Hypothalamus (tissue), 51 donors: ENCODE data around the gene SLC17A5.
"Not testable (repeated sequence)": the region's sequence is repeated elsewhere in the genome, so short reads cannot be mapped to it uniquely, and the experiment has no call there.

Experiments
- DNase-seq, 51 donors: peaks; one replicate each; lab custom pipeline; 2025; lab: John Stamatoyannopoulos, UW

SLC17A5 gene

GRCh38 chr6:73623480-73623879 is 30.3 kb downstream of the SLC17A5 start:
- not testable (repeated sequence) for DNase-seq

DNA sequence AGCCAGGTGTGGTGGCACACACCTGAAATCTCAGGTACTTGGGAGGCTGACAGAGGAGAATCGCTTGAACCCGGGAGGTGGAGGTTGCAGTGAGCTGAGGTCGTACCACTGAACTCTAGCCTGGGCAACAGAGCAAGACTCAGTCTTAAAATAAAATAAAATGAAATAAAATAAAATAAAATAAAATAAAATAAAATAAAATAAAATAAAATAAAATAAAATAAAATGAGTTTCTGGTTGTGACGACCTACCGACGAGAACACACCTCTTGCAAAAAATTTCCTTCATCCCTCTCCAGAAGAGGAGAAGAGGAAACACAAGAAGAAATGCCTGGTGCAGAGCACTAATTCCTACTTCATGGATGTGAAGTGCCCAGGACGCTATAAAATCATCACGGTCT is 35.7 kb downstream of the SLC17A5 start:
- not testable (repeated sequence) for DNase-seq

DNA sequence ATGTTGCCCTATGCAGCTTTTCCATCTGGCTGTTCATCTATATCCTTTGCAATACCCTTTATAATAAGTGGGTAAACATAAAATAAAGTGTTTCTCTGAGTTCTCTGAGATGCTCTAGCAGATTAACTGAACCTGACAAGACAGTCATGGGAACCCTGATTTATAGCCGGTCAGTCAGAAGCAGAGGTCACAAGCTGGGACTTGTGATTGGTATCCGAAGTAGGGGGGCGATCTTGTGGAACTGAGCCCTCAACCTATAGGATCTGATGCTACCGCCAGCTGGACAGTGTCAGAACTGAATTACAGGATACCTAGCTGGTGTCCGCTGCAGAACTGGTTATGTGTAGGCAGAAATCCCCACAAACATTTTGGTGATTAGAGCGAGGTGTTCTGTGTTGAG is 39.0 kb downstream of the SLC17A5 start:
- no peak for DNase-seq

DNA sequence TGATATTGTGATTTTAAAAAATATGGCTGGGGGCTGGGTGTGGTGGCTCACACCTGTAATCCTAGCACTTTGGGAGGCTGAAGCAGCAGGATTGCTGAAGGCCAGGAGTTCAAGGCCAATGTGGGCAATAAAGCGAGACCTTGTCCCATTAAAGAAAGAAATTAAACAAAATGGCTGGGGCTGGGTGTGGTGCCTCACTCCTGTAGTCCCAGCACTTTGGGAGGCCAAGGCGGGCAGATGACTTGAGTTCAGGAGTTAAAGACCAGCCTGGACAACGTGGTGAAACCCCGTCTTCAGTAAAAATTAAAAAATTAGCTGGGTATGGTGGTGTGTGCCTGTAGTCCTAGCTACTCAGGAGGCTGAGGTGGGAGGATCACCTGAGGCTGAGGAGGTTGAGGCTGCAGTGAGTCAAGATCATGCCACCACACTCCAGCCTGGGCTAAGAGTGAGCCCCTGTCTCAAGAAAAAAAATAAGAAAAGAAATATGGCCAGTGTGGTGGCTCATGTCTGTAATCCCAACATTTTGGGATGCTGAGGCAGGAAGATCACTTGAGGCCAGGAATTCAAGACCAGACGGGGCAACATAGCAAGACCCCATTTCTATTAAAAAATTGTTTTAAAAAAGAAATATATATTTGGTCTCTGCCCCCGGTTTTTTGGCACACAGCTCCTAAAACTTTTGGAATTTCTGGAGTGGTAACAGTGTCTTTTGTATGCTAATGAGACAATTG is 39.8 kb downstream of the SLC17A5 start:
- no peak for DNase-seq

DNA sequence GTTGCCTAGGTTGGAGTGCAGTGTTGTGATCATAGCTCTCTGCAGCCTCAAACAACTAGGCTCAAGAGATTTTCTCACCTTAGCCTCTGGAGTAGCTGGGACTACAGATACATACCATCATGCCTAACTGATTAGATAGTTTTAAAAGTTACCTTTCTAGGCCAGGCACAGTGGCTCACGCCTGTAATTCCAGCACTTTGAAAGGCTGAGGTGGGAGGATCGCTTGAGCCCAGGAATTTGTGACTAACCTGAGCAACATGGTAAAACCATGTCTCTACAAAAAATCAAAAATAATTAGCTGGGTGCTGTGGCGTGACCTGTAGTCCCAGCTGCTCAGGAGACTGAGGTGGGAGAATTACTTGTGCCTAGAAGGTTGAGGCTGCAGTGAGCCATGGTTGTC is 41.2 kb downstream of the SLC17A5 start:
- DNase-seq: no peak

GRCh38 chr6:73610444-73611275 is 43.1 kb downstream of the SLC17A5 start:
- DNase-seq: peak in 1 of 51 donors; percentile 57

GRCh38 chr6:73608761-73609160 is 45.0 kb downstream of the SLC17A5 start:
- DNase-seq: no peak

- no peak for DNase-seq
These were observed 47.4 kb downstream of the SLC17A5 start for GRCh38 chr6:73606428-73606827.

GRCh38 chr6:73604461-73604860 is 49.3 kb downstream of the SLC17A5 start:
- DNase-seq: no peak

GRCh38 chr6:73604020-73604419 is 49.8 kb downstream of the SLC17A5 start:
- DNase-seq: no peak

- DNase-seq: peak in 2 of 51 donors; percentile 36 to 44
These were observed 67.3 kb downstream of the SLC17A5 start for GRCh38 chr6:73586416-73586974.

- peak in 10 of 51 donors; percentile 9 to 74 (median 26) for DNase-seq
These were observed 68.0 kb downstream of the SLC17A5 start for GRCh38 chr6:73585566-73586415.

GRCh38 chr6:73581293-73581692 is 72.5 kb downstream of the SLC17A5 start:
- no peak for DNase-seq

GRCh38 chr6:73580247-73581149 is 73.3 kb downstream of the SLC17A5 start:
- DNase-seq: peak; percentile 9 to 89 (median 70)

GRCh38 chr6:73579851-73580246 is 73.9 kb downstream of the SLC17A5 start:
- DNase-seq: peak in 12 of 51 donors; percentile 23 to 55 (median 46)

DNA sequence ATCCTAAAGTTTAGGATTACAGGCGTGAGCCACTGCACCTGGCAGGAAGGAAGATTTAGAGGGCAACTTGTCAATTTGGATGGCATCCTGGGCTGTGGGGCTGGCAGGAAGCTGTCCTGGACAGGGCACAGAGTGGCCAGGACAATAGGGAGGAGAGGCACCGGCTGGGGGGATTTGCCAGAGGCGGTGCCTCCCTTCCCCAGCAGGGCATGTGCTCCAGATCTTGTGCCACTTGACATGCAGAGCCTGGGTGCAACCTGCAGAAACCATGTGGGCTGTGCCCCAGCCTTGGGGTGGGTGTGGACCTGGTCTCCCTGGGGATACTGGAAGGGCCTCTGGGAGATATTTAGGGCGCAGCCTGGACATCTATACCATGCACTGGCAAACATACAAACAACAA is 74.4 kb downstream of the SLC17A5 start:
- peak in 4 of 51 donors; percentile 8 to 26 (median 14) for DNase-seq

GRCh38 chr6:73577676-73578075 is 76.1 kb downstream of the SLC17A5 start:
- no peak for DNase-seq

DNA sequence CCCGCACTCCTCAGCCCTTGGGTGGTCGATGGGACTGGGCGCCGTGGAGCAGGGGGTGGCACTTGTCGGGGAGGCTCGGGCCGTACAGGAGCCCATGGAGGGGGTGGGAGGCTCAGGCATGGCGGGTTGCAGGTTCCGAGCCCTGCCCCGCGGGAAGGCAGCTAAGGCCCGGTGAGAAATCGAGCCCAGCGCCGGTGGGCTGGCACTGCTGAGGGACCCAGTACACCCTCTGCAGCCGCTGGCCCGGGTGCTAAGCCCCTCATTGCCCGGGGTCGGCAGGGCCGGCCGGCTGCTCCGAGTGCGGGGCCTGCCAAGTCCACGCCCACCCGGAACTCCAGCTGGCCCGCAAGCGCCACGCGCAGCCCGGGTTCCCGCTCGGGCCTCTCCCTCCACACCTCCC is 81.3 kb downstream of the SLC17A5 start:
- not testable (repeated sequence) for DNase-seq
